Ovary (tissue), 3 donors: ENCODE data around the gene RBBP8.

Source experiments
- CTCF ChIP-seq, 3 donors: fragments of 450-650 bp in 2 of 3; fragments of 200-600 bp in 1 of 3; IDR thresholded peaks; one replicate each; pipeline versions ENCODE4 v1.5.1 to v1.8.0; 2016 to 2022; ENCODE audit warnings: antibody characterized with exemption in 3 of 3, mild to moderate bottlenecking in 1 of 3
- EP300 ChIP-seq: sonication (generic); formaldehyde crosslinking; IDR thresholded peaks from one replicate; pipeline ENCODE4 v1.6.1; 2017; ENCODE audit warnings: antibody characterized with exemption
- POLR2A ChIP-seq: fragments of 450-650 bp; IDR thresholded peaks from one replicate; pipeline ENCODE4 v1.6.1; 2017; ENCODE audit warnings: antibody characterized with exemption, mild to moderate bottlenecking, moderate library complexity
- donor health status: DM: no; HTN: no; CAD: no.

GRCh38 chr18:22985250-22985649 lies 52.1 kb downstream of the RBBP8 start:
- TF ChIP-seq POLR2A (no peak), CTCF (IDR thresholded peaks at IDR 0.05) (no peak), EP300 (no peak)
